Thyroid gland (tissue), 4 donors: ENCODE data around the gene PFN1.

Experiments
- CTCF ChIP-seq, 6 experiments: fragments of 200-600 bp in 3 of 6; fragments of 450-650 bp in 3 of 6; sonication (generic) in 3 of 6; IDR thresholded peaks; one replicate each; pipeline ENCODE4 v1.5.1; 2016 to 2019; ENCODE audit warnings: antibody characterized with exemption in 6 of 6, mild to moderate bottlenecking in 2 of 6, inconsistent platforms in 1 of 6, moderate library complexity in 1 of 6
- POLR2A ChIP-seq, 2 donors: fragments of 450-650 bp; IDR thresholded peaks; one replicate each; pipeline ENCODE4 v1.6.1; 2017; ENCODE audit warnings: antibody characterized with exemption in 2 of 2, mild to moderate bottlenecking in 2 of 2, moderate library complexity in 1 of 2

GRCh38 chr17:4898927-4899326 lies 49.4 kb downstream of the PFN1 start:
- TF ChIP-seq CTCF (IDR thresholded peaks at IDR 0.05), result no peak
- no peak for TF ChIP-seq POLR2A (IDR thresholded peaks at IDR 0.05)
